HepG2 (cell line): Measurements from ENCODE around the gene DTNB. TPM values are rescaled to one million over a fixed set of nuclear protein-coding genes. Genes with fewer than 3 reads are reported as not detected.
A peak's percentile ranks its signal among the peaks of the same experiment; 100 is the strongest.

Experiments used
- AGO1 ChIP-seq: fragments of 200-400 bp; formaldehyde crosslinking; IDR thresholded peaks from 2 replicates; pipeline ENCODE4 v1.6.1; 2017; ENCODE audit warnings: mild to moderate bottlenecking, low read depth, low read length, moderate library complexity; ENCODE audit not compliant: poor library complexity, severe bottlenecking
- BRF2 ChIP-seq: sonication (generic); formaldehyde crosslinking; IDR thresholded peaks from 2 replicates; pipeline ENCODE4 v1.8.1; 2022; ENCODE audit warnings: mild to moderate bottlenecking, missing genetic modification reagents
- CREB1 ChIP-seq, 2 experiments: fragments of 450-650 bp in 1 of 2; IDR thresholded peaks; 2 replicates each; pipeline ENCODE4 v1.6.1; 2016 to 2017; ENCODE audit warnings: control low read depth in 1 of 2, mild to moderate bottlenecking in 1 of 2, missing compliant biosample characterization in 1 of 2, missing genetic modification characterization in 1 of 2
- EP300 ChIP-seq, 3 experiments: sonication (generic) in 1 of 3; formaldehyde crosslinking in 1 of 3; IDR thresholded peaks; 2 replicates each; pipeline versions ENCODE4 v1.5.1 to v1.6.1; 2011 to 2020; ENCODE audit warnings: low read depth in 2 of 3, low read length in 2 of 3, borderline replicate concordance in 1 of 3, improper control_type of control experiment in 1 of 3, mild to moderate bottlenecking in 1 of 3, missing genetic modification reagents in 1 of 3, moderate library complexity in 1 of 3
- ERF ChIP-seq: IDR thresholded peaks from 2 replicates; pipeline ENCODE4 v1.6.1; 2018; ENCODE audit warnings: missing biosample characterization, missing genetic modification reagents
- FOXJ3 ChIP-seq: sonication (generic); formaldehyde crosslinking; IDR thresholded peaks from 2 replicates; pipeline ENCODE4 v1.4.0; 2020; ENCODE audit warnings: missing genetic modification reagents, mild to moderate bottlenecking, borderline replicate concordance
- GLMP ChIP-seq: sonication (generic); formaldehyde crosslinking; IDR thresholded peaks from 2 replicates; pipeline ENCODE4 v1.9.0; 2021; ENCODE audit warnings: missing genetic modification reagents, mild to moderate bottlenecking, borderline replicate concordance
- HMG20B ChIP-seq: conservative IDR thresholded peaks from 2 replicates; pipeline ENCODE4 v1.6.1; 2016; ENCODE audit warnings: missing genetic modification reagents, missing compliant biosample characterization
- HMGA1 ChIP-seq: sonication (generic); formaldehyde crosslinking; conservative IDR thresholded peaks from 2 replicates; pipeline ENCODE4 v1.4.0; 2020; ENCODE audit warnings: missing genetic modification reagents
- KDM3A ChIP-seq: IDR thresholded peaks from 2 replicates; pipeline ENCODE4 v1.6.1; 2018; ENCODE audit warnings: low read depth, missing compliant biosample characterization
- MTF2 ChIP-seq: sonication (generic); formaldehyde crosslinking; IDR thresholded peaks from 2 replicates; pipeline ENCODE4 v1.5.0; 2020; ENCODE audit warnings: missing genetic modification reagents, borderline replicate concordance
- SNAPC5 ChIP-seq: sonication (generic); formaldehyde crosslinking; IDR thresholded peaks from 2 replicates; pipeline ENCODE4 v1.8.1; 2023; ENCODE audit warnings: mild to moderate bottlenecking, missing genetic modification reagents, borderline replicate concordance
- YEATS4 ChIP-seq: sonication (generic); formaldehyde crosslinking; IDR thresholded peaks from 2 replicates; pipeline ENCODE4 v1.4.0; 2020; ENCODE audit warnings: missing genetic modification reagents, borderline replicate concordance
- ZNF609 ChIP-seq: sonication (generic); formaldehyde crosslinking; IDR thresholded peaks from 2 replicates; pipeline ENCODE4 v1.4.0; 2020; ENCODE audit warnings: mild to moderate bottlenecking, missing genetic modification reagents, borderline replicate concordance
- ZNF614 ChIP-seq: IDR thresholded peaks from 2 replicates; pipeline ENCODE4 v1.6.1; 2018; ENCODE audit warnings: missing biosample characterization, missing genetic modification reagents, inconsistent platforms, borderline replicate concordance
- ZNF639 ChIP-seq: conservative IDR thresholded peaks from 2 replicates; pipeline ENCODE4 v1.6.1; 2018; ENCODE audit warnings: missing genetic modification reagents
- ZNF678 ChIP-seq: sonication (generic); formaldehyde crosslinking; IDR thresholded peaks from 2 replicates; pipeline ENCODE4 v1.4.0; 2020; ENCODE audit warnings: mild to moderate bottlenecking, missing genetic modification reagents
- ZNF777 ChIP-seq: sonication (generic); formaldehyde crosslinking; IDR thresholded peaks from 2 replicates; pipeline ENCODE4 v1.4.0; 2020; ENCODE audit warnings: missing genetic modification reagents
- polyA plus RNA-seq, 8 experiments: library from polyadenylated mRNA; depleted of rRNA in 3 of 8; stranded (reverse) in 7 of 8; unstranded in 1 of 8; fragments of >200 nt; fragmentation: Illumina TruSeq in 4 of 8; extraction: Trizol in 4 of 8; gene quantifications; 2 replicates each; pipeline versions ENCODE4 v1.2.1 to v1.2.3, GENCODE V29; 2011 to 2016; ENCODE audit warnings: low read depth in 4 of 8, missing spikeins in 1 of 8, mixed read lengths in 1 of 8; ENCODE audit not compliant: insufficient read depth in 1 of 8
- total RNA-seq, 5 experiments: library from RNA; depleted of rRNA; stranded (reverse); fragments of >200 nt; fragmentation: Illumina TruSeq; extraction: Trizol; gene quantifications; 2 replicates each; pipeline ENCODE4 v1.2.3, GENCODE V29; 2016; ENCODE audit warnings: low read depth in 1 of 5

DTNB gene
- total and polyA plus RNA-seq, 2 of the 13 experiments (the other 11 are each of a cell fraction or from before 2014, with no cell fraction given), result 14.4 to 23.9 TPM

GRCh38 chr2:25674077-25674362 lies 643 bp upstream of the DTNB start (continued):
- no peak for TF ChIP-seq GLMP (CRISPR knock-in tag)
- 0 out of 2 replicates have a peak, but pooled peaks have one; percentile 17 for TF ChIP-seq BRF2 (CRISPR knock-in tag)
- TF ChIP-seq YEATS4 (CRISPR knock-in tag), result no peak
- 0 out of 2 replicates have a peak, but pooled peaks have one; percentile 43 for TF ChIP-seq ZNF614 (CRISPR knock-in tag)
- TF ChIP-seq FOXJ3 (CRISPR knock-in tag), result no peak
- TF ChIP-seq ZNF639 (CRISPR knock-in tag), result no peak
- TF ChIP-seq ZNF777 (CRISPR knock-in tag), result peak; percentile 35; the same call in 1 of the 2 replicates
- TF ChIP-seq SNAPC5, result no peak
- TF ChIP-seq ERF (CRISPR knock-in tag), result 0 out of 2 replicates have a peak, but pooled peaks have one; percentile 6
- TF ChIP-seq ZNF678 (CRISPR knock-in tag), result no peak
- TF ChIP-seq MTF2 (CRISPR knock-in tag), result 0 out of 2 replicates have a peak, but pooled peaks have one; percentile 26
- TF ChIP-seq ZNF609 (CRISPR knock-in tag), result 0 out of 2 replicates have a peak, but pooled peaks have one; percentile 8
- no peak for TF ChIP-seq KDM3A (CRISPR knock-in tag)
- TF ChIP-seq AGO1, result no peak
- no peak for TF ChIP-seq EP300 (IDR thresholded peaks at IDR 0.05; ENCODE audit: low read depth in 2 of 2, low read length in 2 of 2)
- 0 out of 2 replicates have a peak, but pooled peaks have one; percentile 24 for TF ChIP-seq EP300 (CRISPR knock-in tag; IDR thresholded peaks at IDR 0.05; ENCODE audit: borderline replicate concordance)
- TF ChIP-seq CREB1 (IDR thresholded peaks at IDR 0.05), result no peak
- no peak for TF ChIP-seq CREB1 (CRISPR knock-in tag; IDR thresholded peaks at IDR 0.05)
- TF ChIP-seq HMGA1 (CRISPR knock-in tag), result no peak
- no peak for TF ChIP-seq HMG20B
